GM19099 (cell line): ENCODE measurements around the gene OSTM1.
A peak's percentile ranks its signal among the peaks of the same experiment; 100 is the strongest.

ENCODE experiments used
- POLR2A ChIP-seq: IDR thresholded peaks from 3 replicates; pipeline ENCODE4 v1.6.1; 2011; ENCODE audit warnings: low read depth; ENCODE audit not compliant: insufficient read length; ENCODE audit errors: extremely low read depth

Gene OSTM1

GRCh38 chr6:108074359-108075144 lies at the start of gene OSTM1:
Gene OSTM1, minus strand, starts transcription at chr6:108074741. Its CDS starts 90 bp downstream, at chr6:108074651.
- peak; percentile 87 for TF ChIP-seq POLR2A

GRCh38 chr6:108123946-108124345 lies 49.4 kb upstream of the OSTM1 start:
- no peak for TF ChIP-seq POLR2A

- TF ChIP-seq POLR2A: no peak
Observed at GRCh38 chr6:108123481-108123929, 49.0 kb upstream of the OSTM1 start.

- no peak for TF ChIP-seq POLR2A
Observed at GRCh38 chr6:108121612-108122011, 47.1 kb upstream of the OSTM1 start.

- TF ChIP-seq POLR2A: no peak
Observed at GRCh38 chr6:108120311-108120710, 45.8 kb upstream of the OSTM1 start.

GRCh38 chr6:108119769-108120141 lies 45.2 kb upstream of the OSTM1 start:
- no peak for TF ChIP-seq POLR2A

- no peak for TF ChIP-seq POLR2A
Observed at GRCh38 chr6:108118810-108119768, 44.5 kb upstream of the OSTM1 start.

- TF ChIP-seq POLR2A: no peak
Observed at GRCh38 chr6:108118359-108118724, 43.8 kb upstream of the OSTM1 start.

- no peak for TF ChIP-seq POLR2A
Observed at GRCh38 chr6:108117427-108118358, 43.2 kb upstream of the OSTM1 start.

GRCh38 chr6:108116546-108117426 lies 42.2 kb upstream of the OSTM1 start:
- TF ChIP-seq POLR2A: no peak

GRCh38 chr6:108115598-108116058 lies 41.1 kb upstream of the OSTM1 start:
- no peak for TF ChIP-seq POLR2A

GRCh38 chr6:108114841-108115597 lies 40.5 kb upstream of the OSTM1 start:
- TF ChIP-seq POLR2A: no peak
